ENCODE results near the gene MLLT10.

MLLT10 gene

GRCh38 chr10:21750424-21750823, 216.4 kb downstream of the MLLT10 start:
- Histone ChIP-seq H3K9ac (no peak overlapping the region), H3K4me2 (ENCODE audit: low read length) (no peak overlapping the region)

GRCh38 chr10:21751341-21752310, 217.6 kb downstream of the MLLT10 start:
- H2AFZ ChIP-seq = no peak overlapping the region
- no peaks in the 10 kb centered on the region for H3K9me3 ChIP-seq (ENCODE audit: control insufficient read depth, low read length)
- no peak overlapping the region for H3K9ac ChIP-seq
- H3K27ac ChIP-seq = no peak overlapping the region
- H3K4me3 ChIP-seq (ENCODE audit: low read depth, low read length) = no peak overlapping the region
- no peaks in the 10 kb centered on the region for H3K27me3 ChIP-seq (ENCODE audit: control insufficient read depth, insufficient read depth, low read length)
- no peaks in the 10 kb centered on the region for H3K36me3 ChIP-seq (ENCODE audit: control insufficient read depth, insufficient read depth, low read length)
- no peak overlapping the region for H3K4me2 ChIP-seq (ENCODE audit: low read length)
- no peaks in the 10 kb centered on the region for H3K4me1 ChIP-seq
- no peak for TF ChIP-seq CTCF (IDR thresholded peaks at IDR 0.05)
- no peaks in the 10 kb centered on the region for H3K79me2 ChIP-seq

More at GRCh38 chr10:21750424-21750823, 216.4 kb downstream of the MLLT10 start:
- no peaks in the 10 kb centered on the region for H3K9me3 ChIP-seq (ENCODE audit: control insufficient read depth, low read length)
- no peaks in the 10 kb centered on the region for H3K27me3 ChIP-seq (ENCODE audit: control insufficient read depth, insufficient read depth, low read length)
- H3K4me3 ChIP-seq (ENCODE audit: low read depth, low read length) = no peak overlapping the region
- no peaks in the 10 kb centered on the region for H3K79me2 ChIP-seq
- no peak overlapping the region for H3K27ac ChIP-seq
- no peaks in the 10 kb centered on the region for H3K4me1 ChIP-seq
- TF ChIP-seq CTCF (IDR thresholded peaks at IDR 0.05) = no peak
- no peaks in the 10 kb centered on the region for H3K36me3 ChIP-seq (ENCODE audit: control insufficient read depth, insufficient read depth, low read length)
- no peak overlapping the region for H2AFZ ChIP-seq

GRCh38 chr10:21753497-21754270, 219.7 kb downstream of the MLLT10 start:
- H3K27ac ChIP-seq = no peak overlapping the region
- no peak overlapping the region for H2AFZ ChIP-seq
- no peaks in the 10 kb centered on the region for H3K4me1 ChIP-seq
- no peak overlapping the region for H3K4me3 ChIP-seq (ENCODE audit: low read depth, low read length)
- no peak overlapping the region for H3K9ac ChIP-seq
- no peak overlapping the region for H3K4me2 ChIP-seq (ENCODE audit: low read length)
- no peaks in the 10 kb centered on the region for H3K9me3 ChIP-seq (ENCODE audit: control insufficient read depth, low read length)
- no peaks in the 10 kb centered on the region for H3K36me3 ChIP-seq (ENCODE audit: control insufficient read depth, insufficient read depth, low read length)
- H3K79me2 ChIP-seq = no peaks in the 10 kb centered on the region
- no peak for TF ChIP-seq CTCF (IDR thresholded peaks at IDR 0.05)
- H3K27me3 ChIP-seq (ENCODE audit: control insufficient read depth, insufficient read depth, low read length) = no peaks in the 10 kb centered on the region

- Histone ChIP-seq H3K4me1 (no peaks in the 10 kb centered on the region), H3K27me3 (ENCODE audit: control insufficient read depth, insufficient read depth, low read length) (no peaks in the 10 kb centered on the region), H3K79me2 (no peaks in the 10 kb centered on the region), H3K4me3 (ENCODE audit: low read depth, low read length) (no peak overlapping the region), H2AFZ (no peak overlapping the region), H3K9me3 (ENCODE audit: control insufficient read depth, low read length) (no peaks in the 10 kb centered on the region), H3K36me3 (ENCODE audit: control insufficient read depth, insufficient read depth, low read length) (no peaks in the 10 kb centered on the region), H3K27ac (no peak overlapping the region), H3K4me2 (ENCODE audit: low read length) (no peak overlapping the region), H3K9ac (no peak overlapping the region)
- no peak for TF ChIP-seq CTCF (IDR thresholded peaks at IDR 0.05)
Observed at GRCh38 chr10:21754410-21755011, 220.5 kb downstream of the MLLT10 start.
